Measurements from ENCODE around the gene EXOSC9. TPM values are rescaled to one million over a fixed set of nuclear protein-coding genes. Genes with fewer than 3 reads are reported as not detected.

The EXOSC9 gene
- total and polyA plus RNA-seq, 2 of the 8 experiments (the other 6 are each of a cell fraction or from before 2014, with no cell fraction given): 33.2 to 54.9 TPM

DNA sequence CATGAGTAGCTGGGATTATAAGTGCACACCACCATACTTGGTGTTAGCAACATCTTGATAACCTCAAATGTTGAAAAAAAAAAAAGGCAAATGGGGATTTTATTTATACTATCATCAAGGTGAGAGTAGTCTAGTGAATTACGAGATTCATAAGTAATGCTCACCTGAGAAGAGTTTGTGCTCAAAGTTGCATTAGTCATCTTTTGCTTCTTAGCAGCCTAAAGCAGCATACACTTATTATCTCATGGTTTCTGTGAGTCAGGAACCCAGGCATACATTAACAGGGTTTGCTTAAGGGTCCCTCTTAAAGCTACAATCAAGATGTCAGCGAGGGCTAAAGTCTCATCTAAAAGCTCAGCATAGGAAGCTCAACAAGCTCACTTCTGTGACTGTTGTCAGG, 8.2 kb upstream of the EXOSC9 start:
- Histone ChIP-seq H3K56ac (replicated peaks; ENCODE audit: insufficient read length, low read depth, low read length) (no peak overlapping the region), H2BK12ac (ENCODE audit: low read depth, low read length) (no peak overlapping the region), H3K27ac (ENCODE audit: low read depth, low read length) (no peak overlapping the region), H3K79me2 (ENCODE audit: control insufficient read depth in 1 of 2, insufficient read depth in 2 of 2, low read length in 2 of 2) (no peaks in the 10 kb centered on the region), H3K14ac (ENCODE audit: insufficient read length) (no peak overlapping the region), H2AK5ac (ENCODE audit: low read depth, low read length) (no peak overlapping the region), H2BK20ac (ENCODE audit: low read length) (no peak overlapping the region), H3K9me3 (ENCODE audit: insufficient read depth in 2 of 2, low read depth in 1 of 2, low read length in 1 of 2) (no peaks in the 10 kb centered on the region), H3K36me3 (ENCODE audit: control insufficient read depth in 2 of 4, insufficient read depth in 4 of 4, low read length in 3 of 4) (no peaks in the 10 kb centered on the region), H4K20me1 (replicated peaks in 1 of 2; ENCODE audit: control insufficient read depth in 1 of 2, insufficient read depth in 2 of 2, low read length in 2 of 2) (no peaks in the 10 kb centered on the region), H3K9ac (replicated peaks in 1 of 4; ENCODE audit: extremely low read depth in 1 of 4, low read depth in 3 of 4, low read length in 3 of 4) (no peak overlapping the region), H4K5ac (ENCODE audit: insufficient read length, low read depth, low read length) (no peak overlapping the region), H3K4me2 (ENCODE audit: insufficient read depth in 1 of 2, low read depth in 2 of 2, low read length in 2 of 2) (no peak overlapping the region), H3K4ac (replicated peaks; ENCODE audit: insufficient read length, low read depth, low read length) (no peak overlapping the region), H2BK15ac (ENCODE audit: low read length) (no peak overlapping the region), H3K27me3 (replicated peaks in 1 of 4; ENCODE audit: control insufficient read depth in 3 of 4, extremely low read depth in 1 of 4, insufficient read depth in 3 of 4, low read length in 3 of 4) (peaks cover 0 to 1% (median 0%) of the 10 kb centered on the region in 4 experiments; a peak in 1 of 7 replicates), H3K23ac (ENCODE audit: insufficient read length) (no peak overlapping the region), H4K91ac (replicated peaks; ENCODE audit: insufficient read length, low read length) (no peak overlapping the region), H3K4me1 (replicated peaks in 1 of 4; ENCODE audit: control insufficient read depth in 3 of 4, insufficient read depth in 4 of 4, low read length in 3 of 4) (peaks cover 8 to 18% (median 13%) of the 10 kb centered on the region in 4 experiments), H4K8ac (ENCODE audit: extremely low read depth, insufficient read depth, low read length) (no peak overlapping the region), H3K4me3 (ENCODE audit: extremely low read depth in 1 of 4, insufficient read depth in 2 of 4, low read depth in 3 of 4, low read length in 4 of 4) (no peak overlapping the region), H2AFZ (ENCODE audit: low read length) (no peak overlapping the region), H3K79me1 (ENCODE audit: low read depth, low read length) (no peaks in the 10 kb centered on the region), H2BK5ac (ENCODE audit: low read depth, low read length) (no peak overlapping the region), H2BK120ac (replicated peaks; ENCODE audit: low read depth, low read length) (no peak overlapping the region), H3K23me2 (ENCODE audit: low read depth, low read length) (peaks cover 2% of the 10 kb centered on the region; the same call in 1 of the 2 replicates), H3K18ac (ENCODE audit: extremely low read depth, low read length) (no peak overlapping the region)
- ChIA-PET POLR2A (ENCODE audit: partially characterized antibody) (interaction anchor here (1.4 kb wide), 1 partner anchor 8 kb away, joined by 7 read pairs; the partner anchor contains the start of gene EXOSC9), CTCF (ENCODE audit: partially characterized antibody) (no interaction called here)
- 94% methylated on average over 2 of the region's 2 CpGs; no CpG with 5 or more reads in 1 of the 2 experiments for WGBS, 2 experiments (ENCODE audit: extremely low coverage in 1 of 2, insufficient coverage in 1 of 2, insufficient read length in 1 of 2, insufficient replicate concordance in 2 of 2, low coverage in 1 of 2, low lambda C conversion rate in 2 of 2, missing lambda C conversion rate in 1 of 2)
- no peak for DNase-seq (ENCODE audit: low read depth in 1 of 2, low spot score in 2 of 2)
- FAIRE-seq: no peak
- no peak for TF ChIP-seq YY1 (IDR thresholded peaks at IDR 0.05; ENCODE audit: low read depth, low read length)
- TF ChIP-seq CBX8 (IDR thresholded peaks at IDR 0.05; ENCODE audit: borderline replicate concordance, low read depth, low read length): no peak

Measured in H1 (cell line).